Skeletal muscle cell (primary cell): ENCODE measurements around the gene VSTM2B.

Source experiments
- DNase-seq: peaks from one replicate; pipeline ENCODE4 v3.0.0-alpha.2; 2010; ENCODE audit warnings: low read depth
- H3K4me3 ChIP-seq: 2 replicates; pipeline ENCODE4 v1.5.1; 2011; ENCODE audit warnings: low read depth, mild to moderate bottlenecking, control low read depth, low read length, moderate library complexity

The VSTM2B gene

GRCh38 chr19:29511768-29512167 lies 14.0 kb upstream of the VSTM2B start:
- H3K4me3 ChIP-seq: no peak overlapping the region
- DNase-seq: no peak

- no peak for DNase-seq
- no peak overlapping the region for H3K4me3 ChIP-seq
Observed at GRCh38 chr19:29512748-29513147, 13.0 kb upstream of the VSTM2B start.

- no peak for DNase-seq
- H3K4me3 ChIP-seq: no peak overlapping the region
Observed at GRCh38 chr19:29514525-29515232, 11.1 kb upstream of the VSTM2B start.

- no peak for DNase-seq
- no peak overlapping the region for H3K4me3 ChIP-seq
Observed at GRCh38 chr19:29515233-29515619, 10.6 kb upstream of the VSTM2B start.

- no peak for DNase-seq
- no peak overlapping the region for H3K4me3 ChIP-seq
Observed at GRCh38 chr19:29515706-29516357, 10.0 kb upstream of the VSTM2B start.

GRCh38 chr19:29516358-29516725 lies 9.5 kb upstream of the VSTM2B start:
- no peak for DNase-seq
- H3K4me3 ChIP-seq: no peak overlapping the region

GRCh38 chr19:29516821-29517395 lies 8.9 kb upstream of the VSTM2B start:
- DNase-seq: no peak
- no peak overlapping the region for H3K4me3 ChIP-seq

- H3K4me3 ChIP-seq: no peak overlapping the region
- DNase-seq: no peak
Observed at GRCh38 chr19:29517412-29517811, 8.4 kb upstream of the VSTM2B start.

- DNase-seq: no peak
Observed at GRCh38 chr19:29517946-29518345, 7.8 kb upstream of the VSTM2B start.

GRCh38 chr19:29519146-29519545 lies 6.6 kb upstream of the VSTM2B start:
- DNase-seq: no peak
- no peak overlapping the region for H3K4me3 ChIP-seq

More at GRCh38 chr19:29517946-29518345, 7.8 kb upstream of the VSTM2B start:
- no peak overlapping the region for H3K4me3 ChIP-seq

- no peak for DNase-seq
- no peak overlapping the region for H3K4me3 ChIP-seq
Observed at GRCh38 chr19:29519931-29520330, 5.9 kb upstream of the VSTM2B start.

GRCh38 chr19:29520390-29520789 lies 5.4 kb upstream of the VSTM2B start:
- no peak for DNase-seq
- no peak overlapping the region for H3K4me3 ChIP-seq

- H3K4me3 ChIP-seq: no peak overlapping the region
- DNase-seq: no peak
Observed at GRCh38 chr19:29521291-29522075, 4.3 kb upstream of the VSTM2B start.

GRCh38 chr19:29523568-29523967 lies 2.2 kb upstream of the VSTM2B start:
- no peak for DNase-seq
- no peak overlapping the region for H3K4me3 ChIP-seq

- DNase-seq: no peak
- H3K4me3 ChIP-seq: no peak overlapping the region
Observed at GRCh38 chr19:29524201-29524911, 1.4 kb upstream of the VSTM2B start.

- DNase-seq: no peak
- H3K4me3 ChIP-seq: no peak overlapping the region
Observed at GRCh38 chr19:29524912-29525831, 622 bp upstream of the VSTM2B start.

GRCh38 chr19:29526730-29527499 lies 1.1 kb downstream of the VSTM2B start:
- DNase-seq: no peak

More at GRCh38 chr19:29526730-29527499, 1.1 kb downstream of the VSTM2B start:
- peak overlapping the region; percentile 21 for H3K4me3 ChIP-seq
